ENCODE data around the gene CLEC16A.

CLEC16A gene

DNA sequence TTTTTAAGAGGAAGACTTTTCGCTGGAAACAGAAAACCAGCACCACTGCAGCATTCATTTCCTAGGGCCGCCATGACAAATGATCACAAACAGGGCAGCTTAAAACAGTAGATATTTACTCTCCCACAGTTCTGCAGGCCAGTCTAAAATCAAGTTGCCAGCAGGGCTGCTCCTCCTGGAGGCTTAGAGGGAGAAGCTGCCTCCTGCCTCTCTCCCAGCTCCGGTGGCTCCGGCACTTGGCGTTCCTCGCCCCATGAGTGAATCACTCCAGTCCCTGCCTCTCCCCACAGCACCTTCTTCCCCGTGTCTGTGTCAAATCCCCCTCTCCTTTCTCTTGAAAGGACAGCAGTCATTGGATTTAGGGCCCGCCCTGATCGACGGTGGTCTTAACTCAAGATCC lies 239.6 kb downstream of the CLEC16A start:
- no peak for DNase-seq

DNA sequence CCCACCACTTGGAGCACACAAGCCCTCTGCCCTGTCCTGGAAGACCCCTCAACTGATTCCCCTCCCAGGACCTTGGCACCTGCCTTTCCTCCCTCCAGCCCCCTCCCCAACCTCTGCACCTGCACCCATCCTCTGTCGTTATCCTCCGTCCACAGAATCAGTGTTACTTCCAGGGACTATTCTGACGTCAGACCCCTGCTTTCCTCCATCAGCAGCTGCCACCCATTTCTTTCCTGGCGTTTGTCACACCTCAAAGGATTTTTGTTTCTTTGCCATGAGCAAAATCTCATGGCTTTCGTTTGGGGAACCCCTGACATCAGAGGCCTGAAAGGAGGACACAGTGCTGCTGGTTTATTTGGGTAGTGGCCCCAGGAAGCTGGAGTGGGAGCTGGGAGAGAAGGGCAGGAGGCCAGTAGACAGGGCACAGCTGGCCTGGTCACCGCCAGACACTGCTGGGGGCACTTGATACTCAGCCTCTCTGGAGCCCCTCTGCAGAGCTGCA lies 243.2 kb downstream of the CLEC16A start:
- no peak for DNase-seq

DNA sequence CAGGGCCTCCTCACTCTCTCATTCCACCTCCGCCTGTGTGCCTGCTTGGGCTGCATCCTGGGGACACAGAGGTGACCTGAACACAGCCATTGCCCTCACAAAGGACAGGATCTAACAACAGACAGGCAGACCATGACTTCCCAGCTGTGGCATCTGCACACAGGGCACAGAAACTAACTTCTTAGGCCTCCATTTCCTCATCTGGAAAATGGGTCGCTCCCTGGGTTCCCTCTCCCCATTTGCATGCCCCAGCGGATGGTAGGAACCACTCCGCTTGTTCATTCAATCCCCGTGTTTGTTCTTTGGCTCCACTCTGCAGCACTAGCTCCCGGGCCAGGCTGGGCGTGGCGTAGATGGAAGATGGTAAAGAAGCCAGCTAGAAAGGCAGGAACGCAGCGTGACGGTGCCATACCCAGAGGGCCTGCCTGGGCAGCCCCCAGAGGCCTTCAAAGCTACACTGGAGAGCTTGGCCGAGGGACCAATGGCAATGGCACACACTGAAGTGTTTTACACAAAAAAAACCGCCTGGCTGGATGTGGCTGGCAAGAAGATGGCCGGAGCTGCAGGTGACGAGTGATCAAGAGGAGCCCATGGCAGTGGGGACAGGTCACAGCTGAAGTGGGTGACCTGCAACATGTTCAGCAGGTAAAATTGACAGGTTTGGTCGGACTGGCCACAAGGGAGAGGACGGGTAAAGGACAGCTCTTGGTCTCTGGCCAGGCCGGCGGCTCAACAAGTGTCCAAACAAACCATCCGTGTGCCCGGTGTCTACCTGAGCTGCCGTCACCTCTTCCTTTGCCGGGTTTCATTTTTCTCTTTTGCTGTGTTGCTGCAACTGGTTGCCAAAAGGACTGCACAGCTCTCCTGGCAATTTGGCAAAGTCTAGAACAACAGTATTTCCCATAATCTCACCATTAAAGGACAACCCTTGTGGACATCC lies 244.7 kb downstream of the CLEC16A start:
- DNase-seq = no peak

DNA sequence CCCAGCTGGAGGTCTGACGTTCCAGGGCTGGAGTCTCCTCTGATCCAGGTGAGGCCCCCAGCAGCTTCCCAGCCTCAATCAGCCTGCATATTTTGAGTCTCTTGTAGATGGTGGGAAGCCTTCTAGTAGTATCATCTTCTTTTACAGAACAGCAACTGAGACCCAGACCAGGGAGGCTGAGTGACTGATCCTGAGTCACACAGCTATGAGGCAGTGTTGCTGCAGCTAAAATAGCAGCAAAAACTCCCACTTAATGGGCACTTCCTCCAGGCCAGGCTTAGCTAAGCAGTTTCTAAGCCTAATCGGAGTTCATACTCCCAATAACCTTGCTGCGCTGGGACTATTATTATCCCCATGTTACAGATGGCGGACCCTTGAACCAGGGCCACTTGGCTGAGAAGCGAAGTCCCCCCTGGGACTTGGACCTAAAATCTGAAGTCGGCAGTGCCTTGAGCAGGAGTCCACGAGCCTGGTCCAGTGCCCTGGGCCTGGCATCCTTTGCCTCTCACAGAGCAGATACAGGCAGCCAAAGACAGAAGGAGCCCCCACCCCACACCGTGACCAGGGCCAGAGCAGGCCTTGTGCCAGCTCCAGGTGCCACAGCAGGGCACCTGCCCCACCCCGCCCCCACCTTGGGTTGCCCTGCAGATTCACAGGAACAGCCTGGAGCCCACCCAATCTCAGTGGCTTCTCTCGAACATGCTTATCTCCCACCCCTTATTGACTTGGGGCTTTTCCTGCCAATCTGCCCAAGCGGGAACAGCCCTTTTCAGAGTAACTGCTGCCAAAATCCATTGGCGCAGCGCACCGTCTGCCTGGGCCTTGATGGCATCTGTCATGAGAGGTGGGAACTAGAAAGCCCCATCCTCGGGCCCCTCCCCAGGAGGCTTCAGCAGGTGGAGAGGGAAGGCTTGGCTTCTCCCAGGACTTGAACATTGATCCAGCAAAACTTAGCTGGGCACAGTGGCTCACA lies 246.5 kb downstream of the CLEC16A start:
- no peak for DNase-seq

DNA sequence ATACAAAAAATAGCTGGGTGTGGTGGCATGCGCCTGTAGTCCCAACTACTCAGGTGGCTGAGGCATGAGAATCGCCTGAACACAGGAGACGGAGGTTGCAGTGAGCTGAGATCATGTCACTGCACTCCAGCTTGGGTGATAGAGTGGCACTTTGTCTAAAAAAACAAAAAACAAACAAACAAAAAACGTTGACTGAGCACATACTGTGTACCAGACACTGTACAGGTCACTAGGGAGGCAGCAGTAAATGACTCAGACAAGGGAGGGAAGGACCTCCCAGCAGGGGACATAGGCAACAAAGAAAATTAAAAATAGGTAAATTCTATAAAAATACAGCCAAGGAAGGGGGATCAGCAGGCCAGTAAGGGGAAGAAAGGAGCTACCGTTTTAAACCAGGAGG lies 247.3 kb downstream of the CLEC16A start:
- DNase-seq = no peak

DNA sequence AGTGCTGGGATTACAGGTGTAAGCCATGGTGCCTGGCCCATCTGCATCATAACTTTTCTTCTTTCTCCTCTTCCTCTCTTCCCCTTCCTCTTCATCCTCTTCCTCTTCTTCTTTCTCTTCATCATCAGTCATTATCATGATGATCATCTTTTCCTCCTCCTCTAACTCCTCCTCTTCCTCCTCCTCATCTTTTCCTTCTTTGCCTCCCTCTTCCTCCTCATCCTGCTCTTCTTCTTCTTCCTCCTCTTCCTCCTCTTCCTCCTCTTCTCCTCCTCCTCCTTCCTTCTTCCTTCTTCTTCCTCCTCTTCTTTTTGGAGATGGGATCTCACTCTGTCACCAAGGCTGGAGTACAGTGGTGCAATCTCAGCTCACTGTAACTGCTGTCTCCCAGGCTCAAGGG lies 249.1 kb downstream of the CLEC16A start:
- DNase-seq = no peak

DNA sequence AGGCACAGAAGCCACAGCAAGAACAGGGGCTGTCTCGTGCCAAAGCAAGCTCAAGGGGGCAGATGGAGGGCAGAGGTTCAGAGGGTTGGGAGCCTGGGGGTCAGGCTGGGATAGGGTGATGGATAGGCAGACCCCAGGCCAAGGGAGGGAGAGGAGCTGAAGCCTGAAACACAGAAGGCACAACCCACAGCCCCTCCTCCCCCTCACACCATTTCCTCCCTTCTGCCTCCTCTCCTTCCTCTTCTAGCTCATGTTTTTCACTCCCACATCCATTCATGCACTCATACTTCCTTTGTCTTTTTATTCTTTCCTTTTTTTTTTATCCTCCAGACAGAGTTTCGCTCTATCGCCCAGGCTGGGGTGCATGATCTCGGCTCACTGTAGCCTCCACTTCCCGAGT lies 250.5 kb downstream of the CLEC16A start:
- no peak for DNase-seq

DNA sequence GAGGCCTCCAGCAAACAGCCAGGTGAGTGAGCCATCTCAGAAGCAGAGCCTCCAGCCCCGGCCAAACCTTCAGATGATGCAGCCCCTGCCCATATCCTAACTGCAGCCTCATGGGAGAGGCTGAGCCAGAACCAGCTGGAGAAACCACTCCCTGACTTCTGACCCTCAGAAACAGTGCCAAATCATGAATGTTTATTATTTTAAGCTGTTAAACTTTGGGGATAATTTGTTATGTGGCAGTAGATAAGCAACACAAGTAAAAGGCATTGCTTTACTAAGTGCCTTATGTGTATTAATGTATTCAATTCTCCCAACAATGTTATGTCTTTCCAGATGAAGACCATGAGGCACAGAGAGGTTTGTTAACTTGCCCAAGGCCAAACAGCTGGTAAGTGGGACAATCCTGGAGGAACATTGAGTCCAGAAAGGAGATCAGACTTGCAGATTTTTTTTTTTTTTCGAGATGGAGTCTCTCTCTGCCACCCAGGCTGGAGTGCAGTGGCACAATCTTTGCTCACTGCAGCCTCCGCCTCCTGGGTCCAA lies 252.0 kb downstream of the CLEC16A start:
- DNase-seq = no peak

DNA sequence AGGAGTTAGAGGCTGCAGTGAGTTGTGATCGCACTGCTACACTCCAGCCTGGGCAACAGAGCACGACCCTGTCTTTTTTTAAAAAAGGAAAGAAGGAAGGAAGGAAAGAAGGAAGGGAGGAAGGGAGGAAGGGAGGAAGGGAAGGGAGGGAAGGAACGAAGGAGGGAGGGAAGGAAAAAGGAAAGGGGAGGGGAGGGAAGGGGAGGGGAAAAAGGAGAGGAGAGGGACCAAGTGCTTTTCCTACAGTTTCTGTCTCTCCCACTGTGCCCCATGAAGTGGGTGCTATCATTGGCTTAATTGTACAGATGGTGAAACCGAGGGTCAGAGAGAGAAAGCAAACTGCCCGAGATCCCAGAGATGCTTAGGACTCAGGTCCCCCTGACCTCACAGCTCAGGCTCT lies 254.0 kb downstream of the CLEC16A start:
- no peak for DNase-seq

DNA sequence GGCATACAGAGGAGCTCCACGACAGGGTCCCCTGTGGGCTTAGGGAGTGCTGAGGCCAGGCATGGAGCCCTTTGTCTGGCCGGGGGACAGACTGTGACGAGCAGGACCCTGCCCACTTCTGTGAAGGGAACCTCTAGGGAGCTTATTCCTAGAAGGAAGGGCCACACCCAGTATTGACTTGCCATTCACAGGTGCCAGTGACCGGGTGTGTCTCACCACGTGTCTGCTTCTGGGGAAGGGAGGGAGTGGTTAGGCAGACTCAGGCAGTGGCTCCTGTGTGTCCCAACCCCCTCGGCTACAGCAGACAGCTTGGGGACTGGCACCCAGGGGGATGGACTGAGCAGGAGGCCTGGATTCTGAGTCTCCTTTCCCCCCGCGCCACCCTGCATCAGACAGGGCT lies 254.5 kb downstream of the CLEC16A start:
- DNase-seq = no peak

DNA sequence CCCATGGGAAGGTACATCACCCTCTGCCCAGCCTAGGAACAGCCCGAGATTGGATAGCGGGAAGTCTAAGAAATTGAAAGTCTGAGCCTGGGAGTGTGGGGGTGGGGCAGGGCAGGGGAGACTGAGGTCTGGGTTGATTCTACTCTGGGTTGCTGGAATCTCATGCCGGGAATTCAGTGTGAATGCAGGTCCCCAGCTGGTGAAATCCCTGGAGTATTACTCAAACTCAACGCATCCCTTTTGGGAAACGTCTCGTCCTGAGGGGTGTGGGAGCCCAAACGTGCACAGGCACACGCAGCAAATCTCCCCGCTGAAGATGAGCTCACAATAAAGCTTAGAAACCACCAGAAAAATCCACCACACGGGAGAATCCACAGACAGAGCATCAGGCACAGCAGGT lies 256.2 kb downstream of the CLEC16A start:
- DNase-seq = no peak

DNA sequence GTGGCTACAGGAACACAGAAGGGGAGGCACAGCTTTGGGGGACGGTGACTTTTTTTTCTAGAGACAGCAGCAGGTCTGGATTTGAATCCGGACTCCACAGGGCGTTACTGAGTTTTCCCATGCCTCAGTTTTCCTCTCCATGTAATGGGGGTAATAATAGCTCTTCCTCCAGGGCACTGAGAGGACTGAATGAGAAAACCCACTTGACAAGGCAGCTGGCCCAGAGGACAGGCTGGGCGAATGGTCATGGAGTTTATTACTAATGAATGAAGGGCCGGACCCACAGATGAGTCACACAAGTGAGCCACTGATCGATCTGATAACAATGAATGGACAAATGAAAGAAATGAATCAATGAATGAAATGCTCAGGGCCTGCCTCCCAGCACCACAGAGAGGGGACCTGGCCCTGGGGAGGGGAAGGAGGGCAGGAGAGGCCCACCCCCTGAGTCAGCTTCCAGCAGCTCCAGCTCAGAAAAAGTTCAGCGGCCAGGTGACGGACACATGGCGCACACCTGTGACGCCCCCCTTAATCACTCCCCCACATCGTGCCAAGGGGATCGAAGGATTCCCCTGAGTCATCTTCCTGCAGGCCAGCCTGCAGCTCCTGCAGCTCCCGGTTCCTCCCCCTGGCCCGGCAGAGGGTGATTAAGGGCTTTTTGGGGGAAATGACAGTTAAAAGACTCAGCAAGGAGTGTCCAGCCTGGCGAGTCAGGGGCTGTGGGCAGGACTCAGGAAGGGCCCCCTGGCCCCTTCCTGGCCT lies 257.3 kb downstream of the CLEC16A start:
- DNase-seq = no peak

DNA sequence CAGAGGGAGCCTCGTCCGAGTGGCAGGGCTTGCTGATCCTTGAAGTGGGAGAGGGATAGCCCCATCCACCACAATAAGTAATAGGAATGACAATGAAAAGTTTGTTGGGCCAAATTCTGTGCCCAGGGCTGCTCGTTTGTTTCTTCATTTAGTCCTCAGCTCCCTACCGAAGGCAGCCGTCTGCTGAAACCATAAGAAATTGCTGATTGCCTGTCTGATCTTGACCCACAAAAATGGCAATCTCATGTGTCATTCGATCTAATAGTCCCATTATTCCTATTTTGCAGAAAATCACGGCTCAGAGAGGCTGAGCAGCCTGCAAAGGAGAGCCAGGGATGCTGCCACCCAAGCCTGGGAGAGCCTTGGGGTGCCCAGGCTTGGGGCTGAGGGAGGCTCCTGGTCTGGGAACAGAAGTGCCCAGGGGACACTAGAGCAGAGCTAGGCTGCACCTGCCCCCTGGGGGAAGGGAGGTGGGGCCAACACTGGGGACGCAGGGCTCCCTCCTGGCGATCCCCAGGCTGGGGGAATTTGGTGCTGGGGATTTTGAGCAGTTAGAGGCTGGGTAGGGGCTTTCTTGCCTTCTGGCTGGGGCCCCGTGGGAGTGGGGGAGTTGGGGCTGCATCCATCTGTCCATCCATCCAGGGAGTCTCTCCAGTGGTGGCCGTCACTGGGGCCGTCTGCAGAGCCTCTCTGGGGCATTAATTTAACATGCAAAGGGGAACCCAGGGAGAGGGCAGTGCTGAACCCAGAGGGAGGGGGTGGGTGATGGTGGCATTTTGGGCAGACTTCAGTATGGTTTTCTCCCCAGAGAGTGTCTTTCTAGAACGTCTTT lies 258.1 kb downstream of the CLEC16A start:
- no peak for DNase-seq

DNA sequence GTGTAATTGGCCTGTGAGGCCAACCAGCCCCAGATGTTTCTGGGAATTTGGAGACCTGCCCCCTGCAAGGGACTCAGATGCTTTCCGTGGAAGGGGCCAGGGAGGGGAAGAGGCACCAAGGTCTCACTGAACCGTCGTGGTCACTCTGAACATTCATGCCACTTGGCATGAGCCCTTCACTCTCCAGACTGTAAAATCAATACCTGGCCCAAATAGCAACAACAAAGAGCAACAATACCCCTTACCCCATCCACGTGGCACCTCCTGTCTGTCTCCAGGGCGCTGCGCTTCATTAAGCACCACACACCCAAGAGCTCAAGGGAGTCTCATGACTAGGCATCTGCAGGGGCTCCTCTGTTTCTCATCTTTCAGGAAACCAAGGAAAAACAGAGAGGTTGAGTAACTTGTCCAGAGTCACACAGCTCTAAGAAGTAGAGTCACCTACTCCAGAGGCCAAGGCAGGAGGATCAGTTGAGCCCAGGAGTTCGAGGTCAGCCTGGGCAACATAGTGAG lies 258.8 kb downstream of the CLEC16A start:
- no peak for DNase-seq

DNA sequence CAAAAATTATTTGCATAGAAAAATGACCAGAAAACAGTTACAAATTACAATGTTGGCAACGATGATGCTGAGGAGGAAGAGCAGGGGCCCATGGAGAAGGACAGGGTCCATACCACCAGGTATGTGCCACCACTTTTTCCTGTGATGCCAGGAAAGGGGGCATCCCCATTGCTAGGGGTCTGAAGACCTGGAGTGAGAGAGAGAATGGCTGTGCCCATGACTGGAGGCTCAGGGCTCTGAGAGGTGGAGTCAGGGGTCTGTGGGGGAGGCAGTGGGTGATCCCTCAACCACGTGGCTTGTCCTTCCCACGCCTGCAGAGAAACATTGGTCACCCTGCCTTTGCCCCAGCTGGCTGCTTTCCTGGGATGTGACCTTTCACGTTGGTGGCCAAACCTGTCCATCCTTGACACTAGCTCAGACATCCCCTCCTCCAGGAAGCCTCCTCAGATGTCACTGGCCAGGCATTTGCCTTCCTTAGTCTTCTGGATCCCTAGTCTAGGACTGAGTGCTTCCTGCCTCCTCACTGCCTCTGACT lies 260.2 kb downstream of the CLEC16A start:
- DNase-seq = no peak

DNA sequence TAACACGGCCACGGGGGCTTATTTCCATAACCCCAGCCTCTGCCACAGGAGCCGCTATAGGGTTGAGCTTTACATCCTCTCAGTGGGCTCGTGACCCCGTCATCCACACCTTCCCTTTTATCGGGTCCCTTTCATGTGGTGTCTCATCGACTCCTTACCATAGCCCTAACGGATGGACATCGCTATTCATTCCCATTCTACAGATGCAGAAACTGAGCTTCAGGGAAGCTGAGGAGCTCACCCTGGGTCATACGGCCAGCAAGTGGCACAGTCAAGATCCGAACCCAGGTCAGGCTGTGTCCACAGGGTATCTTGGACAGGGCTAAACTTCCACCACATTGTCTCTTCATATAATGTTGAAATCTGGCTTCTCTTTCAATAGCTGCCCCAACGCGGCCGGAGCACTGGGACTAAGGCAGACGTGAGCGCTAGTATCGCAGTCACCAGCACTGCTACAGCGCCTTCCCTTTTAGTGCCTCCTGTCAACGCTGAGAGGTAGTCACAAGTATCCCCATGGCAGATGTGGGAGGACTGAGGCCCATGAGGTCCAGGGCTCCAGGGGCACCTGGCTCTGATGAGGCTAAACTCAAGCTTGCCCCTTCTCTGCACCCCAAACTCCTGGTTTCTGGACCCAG lies 260.8 kb downstream of the CLEC16A start:
- DNase-seq = no peak

DNA sequence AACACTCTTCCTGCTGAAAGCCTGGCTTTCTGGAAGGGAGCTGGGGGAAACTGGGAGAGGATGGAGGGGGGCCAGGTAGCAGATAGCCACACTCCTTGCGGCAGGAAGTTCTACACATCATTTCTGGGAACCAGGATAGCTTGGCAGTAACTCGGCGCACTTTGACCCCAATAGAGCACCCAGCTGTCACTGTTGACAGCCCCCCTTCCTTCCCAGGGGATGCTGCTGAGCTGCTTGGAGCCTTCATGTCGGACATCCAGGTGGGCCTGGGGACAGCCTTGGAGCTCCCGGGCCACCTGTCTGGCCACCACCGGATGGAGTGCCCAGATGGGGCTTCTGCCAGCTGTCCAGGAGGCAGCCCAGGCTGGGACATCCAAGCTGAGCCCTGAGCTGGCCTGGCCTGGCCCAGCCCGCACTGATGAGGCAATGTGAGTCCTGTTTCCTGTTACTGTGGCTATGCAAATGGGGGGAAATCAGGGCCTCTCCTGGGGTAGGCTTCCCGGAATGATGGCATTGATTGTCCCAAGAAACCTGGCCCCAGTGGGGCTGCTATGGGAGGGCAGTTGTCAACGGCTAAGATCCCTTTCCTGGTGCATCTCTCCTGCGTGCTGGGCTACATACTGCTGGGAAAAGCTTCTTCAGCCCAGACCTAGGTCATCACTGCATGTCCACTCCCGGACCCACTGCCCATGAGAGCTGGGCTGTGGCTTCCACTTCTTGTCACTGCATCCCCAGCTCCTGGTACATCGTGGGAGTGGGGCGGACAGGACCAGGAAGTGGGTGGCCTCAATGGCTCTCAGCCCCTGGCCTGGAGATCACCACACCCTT lies 261.6 kb downstream of the CLEC16A start:
- no peak for DNase-seq

DNA sequence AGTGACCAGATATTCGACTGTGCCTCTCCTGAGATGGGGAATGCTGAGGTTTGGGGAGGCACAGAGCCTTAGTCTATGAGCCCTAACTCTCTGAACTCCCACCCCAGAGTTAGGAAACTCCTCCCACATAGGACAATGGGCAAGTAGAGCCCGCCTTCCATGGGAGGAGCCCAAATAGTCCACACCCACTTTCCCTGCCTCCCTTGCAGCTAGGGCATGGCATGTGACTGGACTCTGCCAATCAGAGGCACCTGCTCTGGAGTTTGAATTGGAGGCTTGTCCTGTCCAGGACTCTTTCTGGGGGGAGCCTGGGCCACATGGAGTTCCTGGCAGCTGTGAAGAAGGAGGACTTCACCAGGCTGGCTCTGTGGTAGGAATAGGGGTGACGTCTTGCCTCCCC lies 263.3 kb downstream of the CLEC16A start:
- DNase-seq = no peak

DNA sequence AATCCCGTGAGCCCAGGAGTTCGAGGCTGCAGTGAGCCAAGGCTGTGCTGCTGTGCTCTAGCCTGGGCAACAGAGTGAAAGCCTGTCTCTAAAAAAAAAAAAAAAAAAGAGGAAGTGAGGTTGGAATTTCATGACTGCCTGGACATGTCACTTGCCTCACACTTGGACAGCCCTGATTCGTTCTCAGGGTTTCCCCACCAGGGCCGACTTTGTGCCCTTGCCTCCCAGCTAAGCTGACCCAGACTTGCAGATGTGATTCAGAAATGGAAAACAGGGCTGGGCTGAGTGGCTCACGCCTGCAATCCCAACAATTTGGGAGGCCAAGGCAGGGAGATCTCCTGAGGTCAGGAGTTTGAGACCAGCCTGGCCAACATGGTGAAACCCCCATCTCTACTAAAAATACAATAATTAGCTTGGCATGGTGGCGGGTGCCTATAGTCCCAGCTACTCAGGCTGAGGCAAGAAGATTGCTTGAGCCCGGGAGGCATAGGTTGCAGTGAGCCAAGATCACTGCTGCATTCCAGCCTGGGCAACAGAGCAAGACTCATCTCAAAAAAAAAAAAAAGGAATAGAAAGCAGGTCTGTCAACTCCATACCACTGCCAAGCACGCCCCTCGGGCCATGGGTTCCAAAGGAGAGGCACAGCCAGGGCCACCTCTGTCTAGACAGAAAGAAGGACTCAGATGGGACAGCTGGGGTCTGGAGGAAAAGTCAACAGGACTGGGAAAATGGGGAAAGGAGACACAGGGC lies 264.7 kb downstream of the CLEC16A start:
- DNase-seq = no peak
